HG02852 (cell line): ENCODE measurements around the gene NAV3.

Experiments
- ATAC-seq: cut with Tn5 transposase; IDR thresholded peaks from one replicate; pipeline ENCODE4 v1.9.1; 2021; ENCODE audit warnings: mild to moderate bottlenecking, moderate library complexity; ENCODE audit not compliant: unreplicated experiment

NAV3 gene

GRCh38 chr12:78181544-78182162 is 351.0 kb downstream of the NAV3 start:
- no peak for ATAC-seq

GRCh38 chr12:78183824-78184223 is 353.1 kb downstream of the NAV3 start:
- no peak for ATAC-seq

- ATAC-seq = no peak
Measured at GRCh38 chr12:78185109-78185508, 354.4 kb downstream of the NAV3 start.

GRCh38 chr12:78185651-78186050 is 355.0 kb downstream of the NAV3 start:
- no peak for ATAC-seq

GRCh38 chr12:78186670-78187069 is 356.0 kb downstream of the NAV3 start:
- ATAC-seq = no peak

- no peak for ATAC-seq
Measured at GRCh38 chr12:78187741-78188140, 357.0 kb downstream of the NAV3 start.

GRCh38 chr12:78189656-78190055 is 359.0 kb downstream of the NAV3 start:
- ATAC-seq = no peak

- no peak for ATAC-seq
Measured at GRCh38 chr12:78191611-78192010, 360.9 kb downstream of the NAV3 start.

GRCh38 chr12:78192979-78193378 is 362.3 kb downstream of the NAV3 start:
- no peak for ATAC-seq

GRCh38 chr12:78194448-78194847 is 363.8 kb downstream of the NAV3 start:
- no peak for ATAC-seq

- ATAC-seq = no peak
Measured at GRCh38 chr12:78198896-78199295, 368.2 kb downstream of the NAV3 start.

GRCh38 chr12:78199926-78200325 is 369.2 kb downstream of the NAV3 start:
- no peak for ATAC-seq

- ATAC-seq = no peak
Measured at GRCh38 chr12:78204926-78205325, 374.2 kb downstream of the NAV3 start.

GRCh38 chr12:78208092-78208491 is 377.4 kb downstream of the NAV3 start:
- ATAC-seq = no peak

GRCh38 chr12:78209846-78210505 is 379.3 kb downstream of the NAV3 start:
- no peak for ATAC-seq

GRCh38 chr12:78210506-78210860 is 379.8 kb downstream of the NAV3 start:
- ATAC-seq = no peak

- no peak for ATAC-seq
Measured at GRCh38 chr12:78210894-78211302, 380.2 kb downstream of the NAV3 start.

GRCh38 chr12:78220811-78221210 is 390.1 kb downstream of the NAV3 start:
- no peak for ATAC-seq

GRCh38 chr12:78224154-78224553 is 393.5 kb downstream of the NAV3 start:
- no peak for ATAC-seq

GRCh38 chr12:78226763-78227162 is 396.1 kb downstream of the NAV3 start:
- no peak for ATAC-seq

GRCh38 chr12:78229591-78230101 is 399.0 kb downstream of the NAV3 start:
- ATAC-seq = peak; percentile 98

- no peak for ATAC-seq
Measured at GRCh38 chr12:78232756-78233155, 402.1 kb downstream of the NAV3 start.

GRCh38 chr12:78236264-78236663 is 405.6 kb downstream of the NAV3 start:
- ATAC-seq = no peak
